Posterior cingulate gyrus (tissue), 11 donors: Measurements from ENCODE around the gene NPAS3.

ENCODE experiments used
- DNase-seq, 10 donors: peaks; one replicate each; pipeline versions ENCODE4 v3.0.0 to v3.0.0-alpha.2; 2020 to 2021; ENCODE audit warnings: mixed read lengths in 3 of 10
- intact Hi-C: fragments of 100-400 bp; cut with DNase I; formaldehyde crosslinking; loops from one replicate; pipeline ENCODE4 v1.15.1; 2023

Gene NPAS3

GRCh38 chr14:33738491-33738890 is 799.8 kb downstream of the NPAS3 start:
- intact Hi-C loops = no loop called here
- no peak for DNase-seq

GRCh38 chr14:33740531-33740930 is 801.9 kb downstream of the NPAS3 start:
- DNase-seq = no peak
- intact Hi-C loops = no loop called here

- intact Hi-C loops = no loop called here
- DNase-seq = no peak
Measured at GRCh38 chr14:33742166-33742565, 803.5 kb downstream of the NPAS3 start.

GRCh38 chr14:33745163-33745562 is 806.5 kb downstream of the NPAS3 start:
- DNase-seq = no peak
- intact Hi-C loops = no loop called here

GRCh38 chr14:33747749-33748148 is 809.1 kb downstream of the NPAS3 start:
- intact Hi-C loops = no loop called here
- DNase-seq = no peak

- DNase-seq = no peak
- intact Hi-C loops = no loop called here
Measured at GRCh38 chr14:33754261-33754660, 815.6 kb downstream of the NPAS3 start.

- intact Hi-C loops = no loop called here
- no peak for DNase-seq
Measured at GRCh38 chr14:33755358-33755757, 816.7 kb downstream of the NPAS3 start.

GRCh38 chr14:33756833-33757232 is 818.2 kb downstream of the NPAS3 start:
- intact Hi-C loops = no loop called here
- no peak for DNase-seq

- intact Hi-C loops = no loop called here
Measured at GRCh38 chr14:33758547-33758946, 819.9 kb downstream of the NPAS3 start.

GRCh38 chr14:33762161-33762851 is 823.6 kb downstream of the NPAS3 start:
- intact Hi-C loops = no loop called here
- DNase-seq = no peak

More at GRCh38 chr14:33758547-33758946, 819.9 kb downstream of the NPAS3 start:
- DNase-seq = no peak

- intact Hi-C loops = no loop called here
- DNase-seq = peak in 7 of 10 donors; percentile 19 to 83 (median 49)
Measured at GRCh38 chr14:33764876-33765650, 826.4 kb downstream of the NPAS3 start.

GRCh38 chr14:33767586-33768457 is 829.1 kb downstream of the NPAS3 start:
- intact Hi-C loops = no loop called here
- no peak for DNase-seq

- DNase-seq = no peak
- intact Hi-C loops = no loop called here
Measured at GRCh38 chr14:33768458-33768830, 829.8 kb downstream of the NPAS3 start.

GRCh38 chr14:33773205-33774030 is 834.7 kb downstream of the NPAS3 start:
- intact Hi-C loops = no loop called here
- no peak for DNase-seq

GRCh38 chr14:33774161-33774560 is 835.5 kb downstream of the NPAS3 start:
- intact Hi-C loops = no loop called here
- DNase-seq = no peak

GRCh38 chr14:33774723-33775470 is 836.2 kb downstream of the NPAS3 start:
- DNase-seq = no peak
- intact Hi-C loops = no loop called here

GRCh38 chr14:33776871-33777270 is 838.2 kb downstream of the NPAS3 start:
- DNase-seq = no peak
- intact Hi-C loops = no loop called here

GRCh38 chr14:33777681-33778080 is 839.0 kb downstream of the NPAS3 start:
- no peak for DNase-seq
- intact Hi-C loops = no loop called here

- no peak for DNase-seq
- intact Hi-C loops = no loop called here
Measured at GRCh38 chr14:33780035-33780434, 841.4 kb downstream of the NPAS3 start.

GRCh38 chr14:33781236-33781635 is 842.6 kb downstream of the NPAS3 start:
- no peak for DNase-seq
- intact Hi-C loops = no loop called here
